Ammon's horn (tissue), 1 donor: ENCODE data around the gene CTSD.

ENCODE experiments used
- DNase-seq: peaks from one replicate; pipeline ENCODE4 v3.0.0-alpha.2; 2016; ENCODE audit warnings: low spot score

The CTSD gene

GRCh38 chr11:1782831-1783724, 19.4 kb upstream of the CTSD start:
- DNase-seq, result no peak

DNA sequence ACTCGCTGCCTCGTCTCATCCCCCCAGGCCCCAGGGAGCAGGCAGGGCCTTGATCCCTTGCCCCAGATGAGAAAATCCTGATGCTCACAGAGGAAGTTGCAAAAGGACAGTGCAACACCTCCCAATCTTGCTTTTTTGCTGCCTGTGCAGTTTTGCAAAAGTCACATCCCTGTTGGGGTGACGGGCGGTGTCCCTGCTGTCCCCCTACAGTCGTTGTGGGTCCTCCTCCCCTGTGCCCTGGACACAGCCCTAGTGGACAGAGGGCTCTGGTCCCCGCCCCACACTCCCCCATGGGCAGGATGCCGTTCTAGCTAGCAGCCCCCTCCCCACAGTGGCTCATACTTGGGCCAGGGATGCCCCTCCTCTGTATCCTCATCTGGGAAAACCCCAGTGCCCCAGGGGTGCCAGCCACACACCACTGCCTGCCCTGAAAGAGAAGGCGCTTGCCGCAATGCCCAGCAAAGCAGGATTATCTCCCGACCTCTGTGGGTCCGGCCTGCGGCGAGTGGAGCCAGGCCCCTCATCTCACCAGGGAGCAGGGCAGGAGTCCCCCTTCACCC, 18.4 kb upstream of the CTSD start:
- DNase-seq, result peak; percentile 16

DNA sequence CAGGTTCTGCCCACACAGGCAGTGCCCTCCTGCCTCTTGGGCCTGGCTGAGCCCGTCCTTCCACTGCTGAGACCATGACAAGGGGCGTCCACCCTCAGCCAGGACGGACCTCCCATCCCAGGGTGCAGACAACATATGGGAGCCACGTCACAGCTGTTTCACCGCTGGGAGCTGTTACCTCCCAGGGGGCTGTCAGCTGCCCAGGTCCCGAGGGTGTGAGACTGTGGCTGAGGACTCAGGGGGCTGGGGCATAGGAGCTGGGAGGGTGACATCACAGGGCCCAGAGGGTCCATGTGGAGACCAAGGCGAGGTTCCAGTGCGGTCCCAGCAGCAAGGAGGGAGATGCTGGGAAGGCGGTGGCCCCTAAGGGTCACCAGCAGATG, 17.9 kb upstream of the CTSD start:
- peak; percentile 1 for DNase-seq

GRCh38 chr11:1780700-1781592, 17.2 kb upstream of the CTSD start:
- DNase-seq, result peak; percentile 58

DNA sequence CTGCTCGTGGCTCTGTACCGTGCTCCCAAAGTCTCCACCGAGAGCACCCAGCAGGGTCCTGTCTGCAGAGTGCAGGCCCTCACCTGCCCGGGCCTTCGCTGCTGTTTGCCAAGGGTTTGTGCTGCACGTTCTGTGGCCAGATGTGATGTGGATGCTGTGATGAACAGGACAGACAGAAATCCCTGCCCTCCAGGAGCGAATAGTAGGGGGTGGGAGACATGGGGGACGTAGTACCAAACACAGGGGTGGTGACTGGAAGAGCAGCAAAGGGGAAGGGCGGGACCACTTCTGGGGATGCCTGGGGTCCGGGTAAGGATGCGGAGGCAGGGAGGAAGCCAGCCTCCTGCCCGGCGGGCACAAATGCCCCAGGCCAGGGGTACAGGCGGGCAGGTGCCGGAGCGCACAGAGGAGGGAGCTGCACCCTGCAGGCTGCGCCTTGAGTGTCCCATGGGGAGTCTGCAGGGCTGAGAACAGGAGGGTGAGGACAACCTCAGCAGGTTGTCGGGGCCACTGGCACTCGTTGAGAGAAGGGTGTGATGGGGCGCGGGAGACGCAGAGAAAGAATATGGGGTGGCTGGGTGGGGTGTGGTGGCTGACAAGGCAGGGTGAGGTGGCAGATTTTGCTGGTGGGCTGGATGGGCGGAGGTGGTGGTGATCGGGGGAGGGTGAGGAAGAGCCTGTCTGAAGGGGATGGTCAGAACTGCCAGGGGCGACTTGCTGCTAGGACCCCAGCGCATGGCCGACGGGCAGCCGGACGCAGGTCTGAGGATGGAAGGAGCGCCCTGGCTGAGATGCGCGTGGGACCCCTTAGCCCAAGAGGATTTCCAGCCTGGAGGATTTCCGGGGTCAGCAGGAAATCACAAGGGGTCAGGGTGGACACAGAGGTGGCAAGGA, 16.3 kb upstream of the CTSD start:
- no peak for DNase-seq

DNA sequence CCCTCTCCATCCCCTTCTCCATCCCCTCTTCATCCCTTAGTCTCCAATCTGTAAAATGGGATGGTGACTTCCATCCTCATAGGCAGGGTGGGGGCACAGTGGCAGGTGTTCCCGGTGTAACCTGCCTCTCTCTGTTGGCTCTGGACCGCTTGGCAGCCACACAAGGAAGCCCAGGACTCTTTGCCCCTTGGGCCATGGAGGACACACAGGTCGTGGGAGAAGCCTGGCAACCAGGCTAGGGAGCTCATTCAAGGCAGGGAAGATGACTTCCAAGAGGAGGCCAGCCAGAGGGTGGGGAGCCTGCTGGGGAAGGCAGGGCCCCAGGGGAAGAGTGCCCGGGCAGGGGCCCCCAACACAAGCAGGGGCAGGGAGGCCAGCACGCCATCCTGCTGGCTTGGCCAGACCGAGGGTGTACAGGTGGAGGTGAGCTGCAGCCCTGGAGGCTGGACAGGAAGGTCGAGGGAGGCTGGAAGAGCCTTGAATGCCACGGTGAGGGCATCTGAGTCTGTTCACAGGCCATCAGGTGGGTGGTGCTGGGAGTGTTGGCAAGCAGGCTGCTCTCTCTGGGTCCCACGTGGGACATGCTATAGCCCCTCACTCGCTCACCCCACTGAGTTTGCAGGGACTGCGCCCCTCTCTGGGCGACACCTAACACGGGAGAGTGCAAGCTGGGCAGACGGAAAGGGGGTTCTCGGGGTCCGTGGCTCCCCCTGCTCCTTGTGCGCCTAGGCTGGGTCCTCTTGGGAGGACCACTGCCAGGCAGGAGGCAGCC, 15.5 kb upstream of the CTSD start:
- DNase-seq, result no peak

- no peak for DNase-seq
Measured at GRCh38 chr11:1778141-1778911, 14.6 kb upstream of the CTSD start.

DNA sequence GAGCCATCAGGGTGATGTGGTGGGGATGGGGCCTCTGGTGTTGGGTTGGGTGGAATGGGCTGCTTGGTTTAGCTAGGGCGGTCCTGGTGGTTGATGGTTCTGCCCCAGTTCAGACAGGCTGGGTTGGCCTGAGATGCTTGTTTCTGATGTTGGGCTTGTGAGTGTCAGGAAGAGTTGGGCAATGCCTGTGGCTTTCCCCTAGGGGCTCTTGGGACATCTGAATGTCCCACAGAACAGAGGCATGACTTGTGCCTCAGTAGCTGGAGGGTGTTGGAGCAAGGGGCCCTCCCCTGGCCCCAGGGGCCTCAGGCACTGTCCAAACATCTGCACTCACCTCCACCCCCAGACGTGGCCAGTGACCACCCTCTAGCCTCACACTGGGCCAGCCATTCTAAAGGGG, 14.0 kb upstream of the CTSD start:
- no peak for DNase-seq

DNA sequence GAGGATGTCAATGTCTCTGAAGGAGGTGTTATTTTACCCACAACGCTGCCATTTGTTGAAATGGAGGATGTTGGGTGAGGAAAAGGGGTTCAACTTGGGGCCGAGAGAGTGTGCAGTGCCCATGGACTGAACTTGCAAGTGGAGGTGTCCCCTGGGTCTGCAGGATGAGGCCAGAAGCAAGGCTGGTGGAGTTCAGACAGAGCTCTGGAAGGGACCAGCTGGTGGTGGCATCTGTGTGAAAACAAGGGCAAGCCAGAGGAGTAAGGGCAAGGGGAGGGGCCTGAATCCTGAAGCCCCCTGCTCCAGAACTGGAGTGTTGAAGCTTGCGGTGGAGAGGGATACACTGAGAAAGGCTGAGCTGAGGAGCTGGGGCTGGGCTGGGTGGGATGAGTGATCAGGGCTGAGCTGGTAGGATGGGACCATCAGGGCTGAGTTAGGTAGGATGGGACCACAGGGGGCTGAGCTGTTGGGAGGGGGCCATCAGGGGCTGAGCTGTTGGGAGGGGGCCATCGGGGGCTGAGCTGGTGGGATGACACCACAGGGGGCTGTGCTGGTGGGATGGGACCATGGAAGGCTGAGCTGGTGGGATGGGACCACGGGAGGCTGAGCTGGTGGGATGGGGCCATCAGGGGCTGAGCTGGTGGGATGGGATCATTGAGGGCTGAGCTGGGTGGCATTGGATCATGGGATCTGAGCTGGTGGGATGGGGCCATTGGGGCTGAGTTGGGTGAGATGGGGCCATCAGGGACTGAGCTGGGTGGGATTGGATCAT, 13.4 kb upstream of the CTSD start:
- DNase-seq, result no peak

GRCh38 chr11:1776331-1776851, 12.7 kb upstream of the CTSD start:
- DNase-seq, result no peak

DNA sequence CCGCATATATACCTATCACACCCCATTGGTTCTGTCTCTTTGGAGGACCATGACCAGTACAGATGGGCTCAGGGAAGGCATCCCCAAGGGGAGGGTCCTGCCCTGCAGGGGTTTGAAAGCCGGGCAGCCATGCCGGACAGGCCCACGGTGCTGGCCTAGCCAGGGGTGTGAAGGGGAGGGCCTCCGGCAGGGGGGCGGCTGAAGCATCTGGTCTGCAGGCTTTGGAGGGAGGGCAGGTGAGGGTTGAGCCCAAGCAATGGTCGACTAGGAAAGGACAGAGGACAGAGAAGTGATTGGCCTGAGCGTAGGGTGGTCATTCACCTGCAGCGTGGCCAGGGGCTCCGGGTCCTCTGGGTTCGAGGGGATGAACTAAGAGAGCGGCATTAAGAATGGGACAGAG, 11.2 kb upstream of the CTSD start:
- no peak for DNase-seq

DNA sequence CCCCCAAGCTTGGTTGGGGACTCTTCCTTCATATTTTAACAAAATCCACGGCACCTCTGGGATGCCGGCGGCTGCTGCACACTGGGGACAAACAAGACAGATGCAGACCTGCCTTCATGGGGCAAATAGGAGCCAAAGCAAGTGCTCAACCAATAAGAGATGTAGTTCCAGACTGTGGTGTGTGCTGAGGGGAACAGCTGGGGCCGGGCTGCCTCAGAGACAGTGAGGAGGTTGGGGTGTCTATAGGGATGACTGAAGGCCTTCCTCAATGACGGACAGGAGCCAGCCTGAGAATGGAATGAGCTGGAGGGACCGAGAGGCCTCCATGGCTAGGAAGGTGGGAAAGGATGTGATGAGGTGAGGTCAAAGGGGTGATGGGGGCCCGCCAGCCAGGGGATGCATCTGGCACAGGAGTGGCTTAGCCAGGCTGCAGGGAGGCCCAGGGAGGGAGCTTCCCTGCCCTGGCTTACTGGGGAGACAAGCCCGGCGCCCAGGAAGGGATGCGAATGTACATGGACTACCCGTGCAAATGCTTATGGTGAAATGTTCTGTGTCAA, 10.3 kb upstream of the CTSD start:
- DNase-seq, result no peak

DNA sequence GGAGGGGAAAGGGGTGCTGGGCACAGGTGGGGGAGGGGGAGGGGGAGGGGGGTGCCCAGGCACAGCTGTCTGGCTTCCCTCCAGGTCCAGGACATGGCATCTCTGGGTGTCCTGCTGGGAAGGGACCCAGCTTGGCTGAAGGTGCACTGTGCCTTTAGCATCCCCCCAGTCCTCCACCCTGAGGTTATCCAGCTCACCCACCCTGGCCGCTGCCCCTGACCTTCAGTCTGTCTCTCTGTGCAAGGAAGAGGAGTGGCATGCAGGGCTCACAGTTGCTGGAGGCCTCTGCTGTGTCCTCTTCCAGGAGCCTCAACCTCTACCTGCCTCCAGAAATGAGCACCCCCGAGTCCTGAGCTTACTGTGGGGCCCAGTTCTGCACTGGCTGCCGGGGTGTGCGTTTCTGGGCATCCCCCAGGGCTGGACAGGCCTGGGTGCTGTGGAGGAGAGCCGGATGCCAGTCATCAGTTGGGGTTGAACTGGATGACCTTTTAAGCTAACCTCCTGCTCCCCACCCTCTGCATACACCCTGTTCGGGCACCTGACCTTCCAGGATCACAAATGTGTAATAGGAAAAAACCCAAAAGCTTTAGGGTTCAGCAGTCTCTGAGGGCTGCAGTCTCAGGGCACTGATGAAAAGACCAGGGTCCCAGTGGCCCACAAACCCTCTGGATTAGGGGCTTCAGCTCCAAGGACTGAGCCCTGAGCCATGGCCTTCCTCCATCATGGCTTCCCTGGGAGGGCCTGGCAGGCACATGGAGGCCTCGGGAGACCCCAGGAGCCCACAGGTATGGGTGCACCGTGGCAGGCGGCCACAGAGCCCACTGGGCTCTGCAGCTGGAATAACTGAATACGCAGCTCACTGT, 9.6 kb upstream of the CTSD start:
- DNase-seq, result no peak

DNA sequence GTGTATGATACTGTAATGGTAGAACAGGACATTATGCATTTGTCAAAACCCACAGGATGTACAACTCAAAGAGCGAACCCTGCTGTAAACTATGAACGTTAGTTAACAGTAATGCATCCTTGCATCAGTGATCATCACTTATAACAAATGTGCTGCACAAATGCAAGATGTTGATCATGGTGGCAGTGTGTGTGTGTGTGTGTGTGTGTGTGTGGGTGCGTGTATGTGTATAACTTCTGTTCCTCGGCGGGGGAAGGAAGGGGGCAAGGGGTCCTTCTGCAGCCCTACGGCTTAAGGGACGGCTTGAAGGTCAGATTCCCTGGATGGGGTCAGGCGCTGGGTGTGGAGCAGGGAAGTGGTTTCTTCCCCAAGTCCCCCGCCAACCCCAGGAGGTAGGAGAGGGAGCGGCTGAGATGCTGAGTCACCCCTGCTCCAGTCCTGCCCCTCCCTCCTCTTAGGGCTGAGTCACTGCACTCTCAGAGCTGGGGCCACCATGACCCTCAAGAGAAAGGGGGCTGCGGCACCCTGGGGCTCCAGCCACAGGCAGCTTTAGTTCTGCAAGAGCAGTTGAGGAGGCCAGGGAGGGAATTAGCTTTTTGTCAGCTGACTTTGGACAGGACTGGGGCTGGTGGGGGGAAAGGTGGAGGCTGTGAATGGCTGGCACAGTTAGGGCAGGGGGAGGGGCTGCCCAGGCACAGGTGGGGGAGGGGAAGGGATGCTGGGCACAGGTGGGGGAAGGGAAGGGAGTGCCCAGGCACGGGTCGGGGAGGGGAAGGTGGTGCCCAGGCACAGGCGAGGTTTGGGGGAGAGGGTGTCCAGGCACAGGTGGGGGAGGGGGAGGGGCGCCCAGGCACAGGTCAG, 8.8 kb upstream of the CTSD start:
- peak; percentile 63 for DNase-seq

- peak; percentile 60 for DNase-seq
Measured at GRCh38 chr11:1771700-1772099, 8.0 kb upstream of the CTSD start.

DNA sequence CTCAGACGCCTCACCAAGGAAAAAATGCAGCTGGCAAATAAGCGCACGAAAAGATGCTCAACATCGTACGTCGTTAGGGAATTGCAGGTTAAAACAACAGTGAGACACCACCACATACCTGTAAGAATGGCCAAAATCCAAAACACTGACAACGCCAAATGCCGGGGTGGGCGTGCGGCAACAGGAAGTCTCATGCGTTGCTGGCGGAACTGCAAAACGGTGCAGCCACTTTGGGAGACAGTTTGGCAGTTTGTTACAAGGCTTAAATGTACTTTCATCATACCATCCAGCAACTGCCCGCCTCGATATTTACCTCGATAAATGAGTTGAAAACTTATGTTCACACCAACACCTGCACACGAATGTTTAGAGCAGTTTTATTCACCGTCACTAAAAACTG, 7.5 kb upstream of the CTSD start:
- DNase-seq, result no peak

GRCh38 chr11:1770528-1770927, 6.8 kb upstream of the CTSD start:
- DNase-seq, result no peak
